CD14-positive monocyte (primary cell): ENCODE measurements around the gene ANKRD33. TPM values are rescaled to one million over a fixed set of nuclear protein-coding genes. Genes with fewer than 3 reads are reported as not detected.

Experiments
- DNase-seq, 3 donors: peaks; one replicate each; pipeline ENCODE4 v3.0.0-alpha.2; 2011 to 2022
- H2AFZ ChIP-seq: 2 replicates; pipeline ENCODE4 v1.6.0; 2012; ENCODE audit warnings: mild to moderate bottlenecking, low read depth, low read length, inconsistent platforms; ENCODE audit not compliant: insufficient read depth, poor library complexity, severe bottlenecking
- H3K27ac ChIP-seq, 2 donors: 1 replicate in 1 of 2; 2 replicates in 1 of 2; pipeline ENCODE4 v1.5.1; 2012 to 2013; ENCODE audit warnings: low read length in 2 of 2, control low read depth in 1 of 2, inconsistent platforms in 1 of 2, low read depth in 1 of 2, mild to moderate bottlenecking in 1 of 2
- H3K27me3 ChIP-seq, 2 donors: one replicate each; pipeline versions ENCODE4 v1.6.0 to v1.6.1; 2011 to 2013; ENCODE audit warnings: low read length in 2 of 2; ENCODE audit not compliant: control insufficient read depth in 2 of 2, insufficient read depth in 2 of 2
- H3K36me3 ChIP-seq, 2 donors: replicated peaks in 1 of 2; 1 replicate in 1 of 2; 2 replicates in 1 of 2; pipeline versions ENCODE4 v1.5.1 to v1.6.1; 2012 to 2013; ENCODE audit warnings: low read length in 2 of 2, control low read depth in 1 of 2, inconsistent platforms in 1 of 2, mild to moderate bottlenecking in 1 of 2; ENCODE audit not compliant: insufficient read depth in 2 of 2, control insufficient read depth in 1 of 2
- H3K4me1 ChIP-seq, 2 donors: 1 replicate in 1 of 2; 2 replicates in 1 of 2; pipeline versions ENCODE4 v1.5.1 to v1.6.1; 2012 to 2013; ENCODE audit warnings: low read length in 2 of 2, control low read depth in 1 of 2, inconsistent platforms in 1 of 2, mild to moderate bottlenecking in 1 of 2, moderate library complexity in 1 of 2; ENCODE audit not compliant: insufficient read depth in 2 of 2, control insufficient read depth in 1 of 2
- H3K4me2 ChIP-seq: replicated peaks from 2 replicates; pipeline ENCODE3; 2012; ENCODE audit warnings: low read length, moderate library complexity, mild to moderate bottlenecking; ENCODE audit not compliant: poor library complexity, severe bottlenecking; ENCODE audit errors: extremely low read depth
- H3K4me3 ChIP-seq, 3 experiments: fragments of 200-600 bp in 1 of 3; sonication (generic) in 1 of 3; replicated peaks in 1 of 3; 1 replicate in 2 of 3; 2 replicates in 1 of 3; pipeline ENCODE4 v1.5.1; 2011 to 2013; ENCODE audit warnings: low read length in 3 of 3, mild to moderate bottlenecking in 3 of 3, control low read depth in 2 of 3, low read depth in 2 of 3, inconsistent platforms in 1 of 3, moderate library complexity in 1 of 3
- H3K79me2 ChIP-seq: 2 replicates; pipeline ENCODE4 v1.6.0; 2012; ENCODE audit warnings: mild to moderate bottlenecking, control low read depth, inconsistent platforms, low read length, moderate library complexity; ENCODE audit not compliant: insufficient read depth
- H3K9ac ChIP-seq: 2 replicates; pipeline ENCODE4 v1.6.0; 2017; ENCODE audit warnings: low read length, mild to moderate bottlenecking; ENCODE audit not compliant: insufficient read depth, poor library complexity, severe bottlenecking
- H3K9me3 ChIP-seq, 2 donors: replicated peaks in 1 of 2; 1 replicate in 1 of 2; 2 replicates in 1 of 2; pipeline versions ENCODE4 v1.5.1 to v1.6.1; 2012 to 2013; ENCODE audit warnings: low read length in 2 of 2, control low read depth in 1 of 2; ENCODE audit not compliant: control insufficient read depth in 1 of 2, insufficient read depth in 1 of 2
- H4K20me1 ChIP-seq: 2 replicates; pipeline ENCODE4 v1.6.0; 2012; ENCODE audit warnings: mild to moderate bottlenecking, low read length, control low read depth, moderate library complexity; ENCODE audit not compliant: insufficient read depth
- H3K27ac Mint-ChIP-seq, 7 donors: one replicate each; pipeline ENCODE4 v1.8.0; 2020; ENCODE audit warnings: mild to moderate bottlenecking in 7 of 7, mixed read lengths in 7 of 7, moderate library complexity in 6 of 7, inconsistent platforms in 2 of 7
- H3K27me3 Mint-ChIP-seq, 3 donors: one replicate each; pipeline ENCODE4 v1.8.0; 2021 to 2022; ENCODE audit warnings: low read depth in 3 of 3, mild to moderate bottlenecking in 3 of 3, mixed read lengths in 3 of 3, moderate library complexity in 3 of 3, inconsistent platforms in 1 of 3
- H3K36me3 Mint-ChIP-seq, 2 donors: one replicate each; pipeline ENCODE4 v1.8.0; 2020; ENCODE audit warnings: mixed read lengths in 2 of 2, inconsistent platforms in 1 of 2, mild to moderate bottlenecking in 1 of 2
- H3K4me1 Mint-ChIP-seq: one replicate; pipeline ENCODE4 v1.8.0; 2020; ENCODE audit warnings: mild to moderate bottlenecking, mixed read lengths
- H3K4me3 Mint-ChIP-seq, 2 donors: one replicate each; pipeline ENCODE4 v1.8.0; 2020; ENCODE audit warnings: mild to moderate bottlenecking in 2 of 2, mixed read lengths in 2 of 2, moderate library complexity in 1 of 2
- H3K9me3 Mint-ChIP-seq, 7 donors: one replicate each; pipeline ENCODE4 v1.8.0; 2020 to 2022; ENCODE audit warnings: mixed read lengths in 7 of 7, mild to moderate bottlenecking in 6 of 7, moderate library complexity in 6 of 7, inconsistent platforms in 2 of 7
- CTCF ChIP-seq: fragments of 200-600 bp; IDR thresholded peaks from one replicate; pipeline ENCODE4 v1.8.0; 2022; ENCODE audit warnings: antibody characterized with exemption, mild to moderate bottlenecking
- WGBS: methylation state at CpG from one replicate; pipeline ENCODE4 v1.1.5; 2013; ENCODE audit warnings: missing lambda C conversion rate; ENCODE audit not compliant: insufficient coverage; 5-methylcytosine and 5-hydroxymethylcytosine counted together
- intact Hi-C, 2 donors: fragments of 100-400 bp; cut with micrococcal nuclease; formaldehyde crosslinking; loops; one replicate each; pipeline versions ENCODE4 v1.15.0 to v1.15.1; 2023
- polyA minus RNA-seq: library from RNA; depleted of rRNA, polyadenylated mRNA; stranded (reverse); fragments of >200 nt; gene quantifications from 2 replicates; pipeline ENCODE4 v1.2.3, GENCODE V29; 2012
- polyA plus RNA-seq, 3 donors: library from polyadenylated mRNA; depleted of rRNA in 1 of 3; unstranded in 2 of 3; stranded (reverse) in 1 of 3; fragments of 300-500 nt in 2 of 3; fragments of >200 nt in 1 of 3; fragmentation: Illumina TruSeq in 2 of 3; gene quantifications; 1 replicate in 2 of 3; 2 replicates in 1 of 3; pipeline ENCODE4 v1.2.3, GENCODE V29; 2012 to 2021
- total RNA-seq, 12 experiments: library from RNA in 1 of 12; stranded (reverse) in 1 of 12; fragments of 120-200 nt in 1 of 12; gene quantifications; one replicate each; pipeline ENCODE4 v1.2.4 and lab custom pipeline; 2013 to 2026; ENCODE audit warnings: mixed read lengths in 6 of 12, inconsistent platforms in 1 of 12

ANKRD33 gene
- 0.06 TPM for total RNA-seq (2013)
- polyA plus RNA-seq (under 1 TPM in 1 of 3 donors, not detected in 2; 0.07 TPM), polyA minus RNA-seq (0.14 and 0.32 TPM in 2 replicates), total RNA-seq (lab: John Stamatoyannopoulos, UW) (0.56 to 6.0 (median 1.3) reads per million in 11 experiments)

- no peaks in the 10 kb centered on the region for H4K20me1 ChIP-seq
- H3K79me2 ChIP-seq, result no peaks in the 10 kb centered on the region
- intact Hi-C loops, result loop anchor here in 1 of 2 donors (2.0 to 10.0 kb wide), 3 partner anchors 35 to 307 kb away; partner anchors contain the start of gene KRT80
- Mint-ChIP-seq H3K4me3 (peak within 1 kb of the TSS; percentile 56 to 65), H3K27ac (peak within 1 kb of the TSS in 6 of 7 donors; percentile 6 to 85 (median 75)), H3K4me1 (peaks cover 59% of the 10 kb centered on the region), H3K36me3 (peaks cover 0 to 3% of the 10 kb centered on the region in 2 donors), H3K9me3 (peaks cover 0 to 6% (median 1%) of the 10 kb centered on the region in 7 donors), H3K27me3 (peaks cover 0 to 4% (median 2%) of the 10 kb centered on the region in 3 donors)
- no peak for TF ChIP-seq CTCF
- H3K4me3 ChIP-seq, result no peak within 1 kb of the TSS
- peak within 1 kb of the TSS; percentile 37 for H3K4me2 ChIP-seq
- H3K27me3 ChIP-seq, result no peaks in the 10 kb centered on the region
- DNase-seq, result peak in 2 of 3 donors; percentile 23 to 39
- H3K27ac ChIP-seq, result no peak within 1 kb of the TSS
- peak within 1 kb of the TSS; percentile 19 for H2AFZ ChIP-seq
- H3K36me3 ChIP-seq, result no peaks in the 10 kb centered on the region
- 63% methylated on average over 31 of the region's 41 CpGs for WGBS
- H3K9me3 ChIP-seq, result no peaks in the 10 kb centered on the region
- H3K4me1 ChIP-seq, result peaks cover 44 to 57% of the 10 kb centered on the region in 2 donors
- H3K9ac ChIP-seq, result no peak within 1 kb of the TSS
These were observed at the start of gene ANKRD33 for GRCh38 chr12:51887476-51888315. TSS of gene ANKRD33 (plus strand) at chr12:51888103. CDS start at chr12:51888187, 84 bp downstream.

GRCh38 chr12:51838762-51839161, 49.1 kb upstream of the ANKRD33 start:
- no peak overlapping the region for H3K4me2 ChIP-seq
- no peaks in the 10 kb centered on the region for H3K9me3 ChIP-seq
- H3K27ac ChIP-seq, result no peak overlapping the region
- H3K9me3 Mint-ChIP-seq, result peaks cover 0 to 2% (median 0%) of the 10 kb centered on the region in 7 donors
- H3K4me3 ChIP-seq, result no peak overlapping the region
- H3K4me1 Mint-ChIP-seq, result peaks cover 47% of the 10 kb centered on the region
- H3K4me1 ChIP-seq, result peaks cover 48 to 54% of the 10 kb centered on the region in 2 donors
- no peaks in the 10 kb centered on the region for H3K79me2 ChIP-seq
- no peaks in the 10 kb centered on the region for H4K20me1 ChIP-seq
- H3K4me3 Mint-ChIP-seq, result no peak overlapping the region
- WGBS, result 83% methylated on average over 2 of the region's 4 CpGs
- TF ChIP-seq CTCF, result no peak
- H2AFZ ChIP-seq, result no peak overlapping the region
- no peaks in the 10 kb centered on the region for H3K27me3 ChIP-seq
- intact Hi-C loops, result no loop called here
- DNase-seq, result no peak
- H3K36me3 ChIP-seq, result no peaks in the 10 kb centered on the region
- H3K9ac ChIP-seq, result no peak overlapping the region
- no peak overlapping the region for H3K27ac Mint-ChIP-seq
- H3K36me3 Mint-ChIP-seq, result peaks cover 0 to 6% of the 10 kb centered on the region in 2 donors
- peaks cover 7 to 37% (median 35%) of the 10 kb centered on the region in 3 donors for H3K27me3 Mint-ChIP-seq
